ENCODE measurements around the gene CCL13. TPM values are rescaled to one million over a fixed set of nuclear protein-coding genes. Genes with fewer than 3 reads are reported as not detected.

The CCL13 gene
- total and polyA plus RNA-seq, 10 of the 15 experiments (the other 5 are each of a cell fraction or from before 2014, with no cell fraction given), result not detected

- peaks cover 7% of the 10 kb centered on the region; the same call in 1 of the 2 replicates for H3K4me1 ChIP-seq (ENCODE audit: control insufficient read depth, insufficient read depth, low read length)
- RAD21 ChIA-PET (ENCODE audit: unreplicated experiment), result interaction anchor here (0.8 kb wide), 1 partner anchor 8 kb away, joined by 3 read pairs; no protein-coding TSS in a partner anchor
- H4K20me1 ChIP-seq (ENCODE audit: control insufficient read depth, insufficient read depth), result no peaks in the 10 kb centered on the region
- no peak overlapping the region for H2AFZ ChIP-seq (ENCODE audit: control insufficient read depth, low read depth, low read length)
- SMC1A ChIA-PET (ENCODE audit: uncharacterized antibody, unreplicated experiment), result no interaction called here
- no peak overlapping the region for H3K27ac ChIP-seq (ENCODE audit: control insufficient read depth, insufficient read depth)
- no peaks in the 10 kb centered on the region for H3K36me3 ChIP-seq (ENCODE audit: control insufficient read depth in 2 of 2, insufficient read depth in 2 of 2, low read length in 1 of 2)
- CTCF ChIA-PET, result interaction anchor here (0.6 to 4.8 kb wide), 4 partner anchors 8 to 592 kb away, joined by 3 to 31 read pairs (median 3); partner anchors contain the start of gene CCL1
- no peak; the same call in 2 of the 3 replicates for ATAC-seq
- no peaks in the 10 kb centered on the region for H3K79me2 ChIP-seq (ENCODE audit: control insufficient read depth, insufficient read depth, low read length)
- BruUV-seq (replicated peaks), result no TSS peak
- no peak overlapping the region for H3K9ac ChIP-seq (ENCODE audit: control insufficient read depth, insufficient read depth, low read length)
- no peaks in the 10 kb centered on the region for H3K9me3 ChIP-seq (replicated peaks; ENCODE audit: control insufficient read depth, insufficient read depth, low read length)
- no peak for FAIRE-seq
- in situ Hi-C loops (cut with MboI), result no loop called here
- WGBS (ENCODE audit: insufficient coverage, insufficient replicate concordance, low lambda C conversion rate, missing lambda C conversion rate), result 20% methylated on average over 2 of the region's 2 CpGs
- intact Hi-C loops (cut with micrococcal nuclease; ENCODE audit: unreplicated experiment), result no loop called here
- no peak for DNase-seq (ENCODE audit: low read depth, low spot score)
- H3K4me3 ChIP-seq, result no peak overlapping the region
- H3K27me3 ChIP-seq (replicated peaks in 1 of 2; ENCODE audit: control insufficient read depth in 2 of 2, insufficient read depth in 2 of 2, low read length in 1 of 2), result no peaks in the 10 kb centered on the region
- POLR2A ChIA-PET, result no interaction called here
- TF ChIP-seq RAD51 (IDR thresholded peaks at IDR 0.05) (no peak), ASH2L (IDR thresholded peaks at IDR 0.05; ENCODE audit: borderline replicate concordance, low read depth) (no peak)
- H3K4me2 ChIP-seq (ENCODE audit: control insufficient read depth, insufficient read depth), result no peak overlapping the region
Observed at GRCh38 chr17:34391241-34391640, 35.0 kb downstream of the CCL13 start.

GRCh38 chr17:34393401-34393800 is 37.1 kb downstream of the CCL13 start:
- ATAC-seq (no peak), DNase-seq (ENCODE audit: low read depth, low spot score) (no peak), FAIRE-seq (no peak)
- Histone ChIP-seq H3K27me3 (replicated peaks in 1 of 2; ENCODE audit: control insufficient read depth in 2 of 2, insufficient read depth in 2 of 2, low read length in 1 of 2) (peaks cover 0 to 3% of the 10 kb centered on the region in 2 experiments; a peak in 2 of 4 replicates), H3K9me3 (replicated peaks; ENCODE audit: control insufficient read depth, insufficient read depth, low read length) (no peaks in the 10 kb centered on the region), H4K20me1 (ENCODE audit: control insufficient read depth, insufficient read depth) (no peaks in the 10 kb centered on the region), H3K4me3 (no peak overlapping the region), H3K36me3 (ENCODE audit: control insufficient read depth in 2 of 2, insufficient read depth in 2 of 2, low read length in 1 of 2) (no peaks in the 10 kb centered on the region), H3K9ac (ENCODE audit: control insufficient read depth, insufficient read depth, low read length) (no peak overlapping the region), H3K4me1 (ENCODE audit: control insufficient read depth, insufficient read depth, low read length) (peaks cover 7% of the 10 kb centered on the region; the same call in 1 of the 2 replicates), H3K79me2 (ENCODE audit: control insufficient read depth, insufficient read depth, low read length) (no peaks in the 10 kb centered on the region), H2AFZ (ENCODE audit: control insufficient read depth, low read depth, low read length) (no peak overlapping the region), H3K4me2 (ENCODE audit: control insufficient read depth, insufficient read depth) (no peak overlapping the region), H3K27ac (ENCODE audit: control insufficient read depth, insufficient read depth) (no peak overlapping the region)
- RAD21 ChIA-PET (ENCODE audit: unreplicated experiment), result no interaction called here
- POLR2A ChIA-PET, result no interaction called here
- WGBS (ENCODE audit: insufficient coverage, insufficient replicate concordance, low lambda C conversion rate, missing lambda C conversion rate), result 26% methylated on average over 3 of the region's 3 CpGs
- SMC1A ChIA-PET (ENCODE audit: uncharacterized antibody, unreplicated experiment), result interaction anchor here (1.0 kb wide), 1 partner anchor 16 kb away, joined by 3 read pairs; no protein-coding TSS in a partner anchor
- intact Hi-C loops (cut with micrococcal nuclease; ENCODE audit: unreplicated experiment), result no loop called here
- CTCF ChIA-PET, result interaction anchor here (0.6 to 1.3 kb wide), 2 partner anchors 9 to 671 kb away, joined by 3 to 6 read pairs; no protein-coding TSS in a partner anchor
- BruUV-seq (replicated peaks), result no TSS peak
- in situ Hi-C loops (cut with MboI), result no loop called here
- TF ChIP-seq IKZF1 (conservative IDR thresholded peaks at IDR 0.05), result no peak
- no peak for TF ChIP-seq SUPT20H (IDR thresholded peaks at IDR 0.05; ENCODE audit: borderline replicate concordance, control insufficient read depth, low read depth, low read length)
- no peak for TF ChIP-seq NFIC (IDR thresholded peaks at IDR 0.05; ENCODE audit: low read depth, low read length)
- no peak for TF ChIP-seq RFX5 (IDR thresholded peaks at IDR 0.05; ENCODE audit: low read depth, low read length)

All from GM12878 (cell line).